ENCODE measurements around the gene ADGRD1. TPM values are rescaled to one million over a fixed set of nuclear protein-coding genes. Genes with fewer than 3 reads are reported as not detected.

Gene ADGRD1
- total RNA-seq, 1 experiment from 2014 or later = 0.05 TPM

DNA sequence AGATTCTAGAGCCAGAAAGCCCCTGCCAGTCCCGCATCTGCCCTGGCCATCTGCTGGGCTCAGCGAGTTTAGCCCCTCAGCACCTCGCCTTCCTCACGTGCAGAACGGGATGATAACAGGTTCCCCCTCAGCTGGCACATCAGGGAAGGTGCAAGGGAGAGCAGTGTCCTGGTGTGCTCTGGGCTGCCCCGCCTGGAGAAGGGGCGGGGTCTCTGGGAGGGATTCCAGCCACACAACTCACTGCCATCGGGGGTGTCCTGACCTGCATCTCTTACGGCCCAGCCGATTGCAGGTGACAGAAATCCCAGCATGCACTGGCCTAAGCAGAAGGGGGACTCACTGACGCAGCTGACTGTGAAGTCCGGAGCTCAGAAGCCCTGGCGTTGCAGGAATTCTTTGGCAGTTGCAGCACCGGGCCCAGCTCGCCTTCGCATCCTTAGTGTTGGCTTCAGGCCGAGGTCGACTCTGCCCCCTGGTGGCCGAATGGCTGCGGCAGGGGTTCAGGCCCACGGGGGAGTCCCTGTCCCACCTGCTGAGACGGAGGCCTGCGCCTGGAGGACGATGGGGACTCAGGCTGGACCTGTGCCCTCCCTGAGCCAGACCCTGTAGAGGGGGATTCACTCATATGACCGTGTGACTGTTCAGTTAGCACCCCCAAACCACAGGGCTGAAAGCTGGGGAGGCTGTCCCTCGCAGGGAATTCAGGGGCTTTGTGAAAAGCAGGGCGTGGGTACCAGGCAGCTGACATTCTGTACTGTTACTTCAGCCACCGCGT is 178.6 kb downstream of the ADGRD1 start:
- peak; percentile 72 for DNase-seq (ENCODE audit: low read depth, low spot score)
- in situ Hi-C loops (cut with HindIII; ENCODE audit: low pct_unique_long_range_greater_than_20kb, low sequenced_read_pairs) = no loop called here

DNA sequence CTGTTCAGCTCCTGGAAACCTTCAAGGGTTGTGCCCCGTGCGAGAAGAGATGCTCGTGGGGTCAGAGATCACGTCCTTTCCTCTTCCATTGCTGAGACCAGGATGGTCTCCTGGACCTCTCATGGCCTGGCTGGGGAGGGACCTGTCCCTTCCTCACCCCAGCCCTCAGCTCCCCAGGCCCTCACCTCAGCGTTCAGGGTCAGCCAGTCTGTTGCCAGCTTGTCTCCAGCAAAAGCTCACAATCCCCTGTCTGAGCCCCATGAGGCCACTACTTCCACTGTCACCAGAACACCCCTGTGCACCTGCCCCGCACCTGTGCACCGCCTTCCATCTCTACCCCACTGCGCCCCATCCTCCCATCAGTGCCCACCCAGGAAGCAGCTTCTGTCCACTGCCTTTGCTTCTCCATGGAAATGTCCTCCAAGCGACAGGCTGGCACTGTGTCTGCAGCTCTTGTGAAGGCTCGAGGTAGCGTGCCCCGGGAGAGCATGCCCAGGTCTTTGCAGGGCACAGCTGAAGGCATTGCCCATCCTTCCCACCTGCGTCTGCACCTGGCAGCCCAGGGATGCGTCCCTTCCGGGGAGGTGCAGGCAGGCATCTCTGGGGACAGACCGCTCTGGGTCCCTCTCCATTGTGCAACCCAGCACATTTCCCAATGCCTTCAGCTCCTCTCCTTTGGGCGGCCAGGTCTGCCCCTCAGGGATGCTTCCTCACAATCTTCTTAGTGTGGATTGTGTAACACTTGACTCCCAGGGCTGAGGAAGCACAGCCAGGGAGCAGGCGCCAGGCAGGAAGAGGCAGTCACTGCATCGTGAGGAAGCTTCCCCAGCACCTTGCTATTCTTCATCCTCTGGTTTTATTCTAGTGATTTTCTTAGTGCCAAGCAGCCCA is 179.6 kb downstream of the ADGRD1 start:
- in situ Hi-C loops (cut with HindIII; ENCODE audit: low pct_unique_long_range_greater_than_20kb, low sequenced_read_pairs) = no loop called here
- no peak for DNase-seq (ENCODE audit: low read depth, low spot score)

DNA sequence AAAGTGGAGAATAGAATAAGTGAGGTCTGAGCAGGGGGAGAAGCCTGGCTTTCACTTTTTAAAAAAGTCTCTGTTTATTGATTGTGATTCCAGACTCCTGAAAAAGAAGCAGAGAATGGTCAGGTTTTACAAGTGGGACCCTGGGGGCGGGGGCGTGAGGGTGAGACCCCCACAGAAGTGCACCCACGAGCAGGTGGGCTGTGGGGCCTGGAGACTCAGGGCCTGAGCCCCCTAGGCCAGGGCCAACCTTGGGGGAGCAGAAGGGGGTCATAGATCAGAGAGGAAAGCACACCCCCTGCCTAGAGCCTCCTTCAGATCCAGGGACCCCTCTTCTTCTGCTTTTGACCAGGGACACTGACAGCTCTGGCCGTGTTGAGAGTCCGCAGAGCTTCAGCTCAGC is 180.3 kb downstream of the ADGRD1 start:
- in situ Hi-C loops (cut with HindIII; ENCODE audit: low pct_unique_long_range_greater_than_20kb, low sequenced_read_pairs) = no loop called here
- DNase-seq (ENCODE audit: low read depth, low spot score) = no peak

DNA sequence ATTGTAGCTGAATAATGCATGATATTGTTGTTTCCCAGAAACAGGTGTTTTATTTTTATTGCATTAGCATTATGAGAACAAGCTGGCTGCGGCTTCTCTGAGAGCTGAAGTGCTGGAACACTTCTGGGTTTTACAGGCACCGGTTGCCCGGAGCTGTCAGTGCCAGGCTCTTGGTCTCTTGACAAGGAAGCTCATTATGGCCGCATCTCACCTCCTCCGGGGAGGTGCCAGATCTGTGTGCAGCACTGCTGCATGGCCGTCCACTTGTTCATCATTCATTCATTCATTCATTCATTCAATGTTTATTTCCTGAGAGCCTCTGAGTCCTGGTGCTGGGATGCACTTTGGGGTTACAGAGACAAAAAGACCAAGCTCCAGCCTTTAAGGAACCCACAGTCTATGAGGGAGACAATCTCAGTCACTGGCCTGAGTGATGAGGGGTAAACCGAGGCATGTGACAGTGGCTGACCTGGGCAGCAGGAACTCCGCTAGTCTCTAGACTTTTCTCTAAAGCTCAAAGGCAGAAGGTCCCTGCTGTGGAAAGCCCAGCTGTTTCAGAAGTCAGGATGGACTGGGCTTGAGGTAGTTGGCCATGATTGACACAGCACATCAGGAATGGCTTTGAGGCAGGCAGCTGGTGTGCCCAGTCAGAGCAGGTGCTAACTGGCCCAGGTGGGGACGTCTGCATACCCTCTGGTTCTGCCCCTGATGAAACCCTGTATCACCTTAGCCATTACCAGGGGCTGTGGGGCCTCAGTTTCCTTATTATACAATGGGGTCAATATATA is 181.0 kb downstream of the ADGRD1 start:
- in situ Hi-C loops (cut with HindIII; ENCODE audit: low pct_unique_long_range_greater_than_20kb, low sequenced_read_pairs) = no loop called here
- DNase-seq (ENCODE audit: low read depth, low spot score) = no peak

DNA sequence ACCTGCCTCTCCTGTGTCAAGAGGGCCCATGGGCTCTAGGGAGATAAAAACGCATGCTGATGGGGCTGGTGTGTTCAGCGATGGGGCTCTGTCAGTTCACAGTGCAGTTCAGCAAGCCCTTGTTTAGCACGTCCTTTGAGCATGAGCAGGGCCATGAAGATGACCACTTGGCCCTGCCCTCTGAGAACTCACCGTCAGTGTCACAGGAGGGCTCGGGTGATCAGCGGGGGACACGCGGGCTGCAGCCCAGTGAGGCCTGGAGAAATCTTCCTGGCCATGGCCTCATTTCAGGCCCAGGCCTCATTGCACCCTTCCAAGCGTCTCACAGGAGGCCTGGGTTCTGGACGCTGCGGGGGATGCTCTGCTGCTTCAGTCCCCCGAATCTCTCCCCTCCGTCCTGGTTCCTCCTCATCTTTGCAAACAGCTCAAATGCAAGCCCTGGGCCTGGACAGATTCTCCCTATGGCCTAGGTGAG is 181.6 kb downstream of the ADGRD1 start:
- in situ Hi-C loops (cut with HindIII; ENCODE audit: low pct_unique_long_range_greater_than_20kb, low sequenced_read_pairs) = no loop called here
- no peak for DNase-seq (ENCODE audit: low read depth, low spot score)

DNA sequence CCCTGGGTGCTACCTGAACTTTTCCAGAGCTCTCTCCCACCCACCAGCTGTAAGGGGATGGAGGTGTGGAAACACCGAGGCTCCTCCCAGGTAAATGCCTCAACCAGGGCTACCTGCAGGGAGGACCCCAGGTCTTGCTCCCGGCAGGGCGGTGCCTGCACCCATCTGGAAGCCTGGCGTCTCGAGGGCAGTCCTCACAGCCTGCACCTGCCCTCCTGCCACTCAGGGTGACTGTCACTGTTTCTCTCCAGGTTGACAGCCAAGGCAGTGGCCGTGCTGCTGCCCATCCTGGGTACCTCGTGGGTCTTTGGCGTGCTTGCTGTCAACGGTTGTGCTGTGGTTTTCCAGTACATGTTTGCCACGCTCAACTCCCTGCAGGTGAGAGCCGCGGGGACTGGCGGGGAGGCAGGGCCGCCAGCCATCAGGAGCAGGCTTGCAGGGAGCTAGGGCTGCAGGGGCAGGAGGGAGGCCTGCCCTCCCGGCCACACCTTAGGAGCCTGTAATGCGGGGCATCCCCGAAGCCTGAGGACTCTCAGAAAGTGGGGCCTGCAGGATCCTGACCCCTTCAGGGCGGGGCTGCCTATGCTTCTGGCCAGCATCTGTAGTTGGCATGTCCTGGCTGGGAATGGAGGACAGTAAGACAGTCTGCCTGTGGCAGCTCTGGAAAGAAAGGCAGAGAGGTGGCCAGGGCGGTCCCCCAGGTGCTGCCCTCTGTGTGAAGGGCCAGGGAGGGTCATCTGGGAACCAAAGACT is 182.3 kb downstream of the ADGRD1 start:
- no peak for DNase-seq (ENCODE audit: low read depth, low spot score)

DNA sequence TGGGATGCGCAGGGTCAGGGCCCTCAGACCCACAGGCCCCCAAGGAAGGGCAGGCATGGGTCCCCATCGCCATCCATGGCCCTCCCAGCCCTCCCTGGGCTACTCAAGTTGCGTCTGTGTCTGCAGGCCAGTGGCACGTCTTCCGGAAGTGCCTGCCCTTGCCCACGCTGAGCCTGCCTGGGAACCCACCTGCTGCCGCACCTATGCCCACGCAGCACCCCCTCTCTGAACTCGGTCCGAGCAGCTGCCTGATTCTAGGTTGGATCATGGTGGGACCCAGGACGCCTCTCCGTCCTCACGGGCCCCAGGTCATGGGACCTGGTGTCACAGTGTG is 182.8 kb downstream of the ADGRD1 start:
- in situ Hi-C loops (cut with HindIII; ENCODE audit: low pct_unique_long_range_greater_than_20kb, low sequenced_read_pairs) = no loop called here
- no peak for DNase-seq (ENCODE audit: low read depth, low spot score)

More for the DNA sequence above, 182.3 kb downstream of the ADGRD1 start:
- in situ Hi-C loops (cut with HindIII; ENCODE audit: low pct_unique_long_range_greater_than_20kb, low sequenced_read_pairs) = no loop called here

DNA sequence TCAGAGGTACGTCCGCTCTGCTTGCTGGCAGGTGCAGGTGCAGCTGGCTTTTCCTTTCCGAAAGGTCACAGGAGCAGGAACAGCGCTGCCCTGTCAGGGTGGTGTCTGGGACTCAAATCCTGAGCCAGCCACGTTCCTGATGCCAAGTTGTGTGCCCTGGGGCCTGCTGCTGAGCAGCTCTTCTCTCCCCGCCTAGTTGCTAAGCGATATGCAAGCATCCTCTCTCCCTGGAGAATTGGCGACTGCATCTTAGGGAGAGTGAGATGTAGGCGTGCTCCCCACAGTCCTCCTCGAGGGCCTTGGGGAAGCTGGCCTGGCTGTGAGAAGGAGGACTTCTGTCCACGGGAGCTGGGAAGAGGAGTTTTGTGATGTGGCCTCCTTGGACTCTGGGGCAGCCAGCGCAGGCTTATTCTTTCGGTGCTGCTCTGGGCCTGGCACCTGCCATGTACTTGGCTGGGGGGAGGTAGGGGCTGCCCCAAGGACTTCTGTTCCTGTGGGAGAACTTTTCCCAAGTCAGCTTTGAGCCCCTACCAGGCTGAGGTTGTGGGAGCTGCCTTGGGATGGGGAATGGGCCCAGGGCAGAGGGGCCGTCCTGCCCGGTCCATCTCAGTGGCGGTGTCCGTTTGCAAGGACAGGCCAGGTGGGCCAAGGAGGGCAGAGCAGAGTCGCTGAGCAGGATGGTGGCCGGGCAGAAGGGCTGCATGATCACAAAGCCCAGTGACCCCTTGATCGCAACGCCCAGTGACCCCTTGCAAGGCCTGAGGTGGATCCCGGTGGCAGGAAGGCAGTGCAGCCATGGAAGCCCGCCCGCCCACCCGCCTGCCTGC is 183.5 kb downstream of the ADGRD1 start:
- no peak for DNase-seq (ENCODE audit: low read depth, low spot score)

DNA sequence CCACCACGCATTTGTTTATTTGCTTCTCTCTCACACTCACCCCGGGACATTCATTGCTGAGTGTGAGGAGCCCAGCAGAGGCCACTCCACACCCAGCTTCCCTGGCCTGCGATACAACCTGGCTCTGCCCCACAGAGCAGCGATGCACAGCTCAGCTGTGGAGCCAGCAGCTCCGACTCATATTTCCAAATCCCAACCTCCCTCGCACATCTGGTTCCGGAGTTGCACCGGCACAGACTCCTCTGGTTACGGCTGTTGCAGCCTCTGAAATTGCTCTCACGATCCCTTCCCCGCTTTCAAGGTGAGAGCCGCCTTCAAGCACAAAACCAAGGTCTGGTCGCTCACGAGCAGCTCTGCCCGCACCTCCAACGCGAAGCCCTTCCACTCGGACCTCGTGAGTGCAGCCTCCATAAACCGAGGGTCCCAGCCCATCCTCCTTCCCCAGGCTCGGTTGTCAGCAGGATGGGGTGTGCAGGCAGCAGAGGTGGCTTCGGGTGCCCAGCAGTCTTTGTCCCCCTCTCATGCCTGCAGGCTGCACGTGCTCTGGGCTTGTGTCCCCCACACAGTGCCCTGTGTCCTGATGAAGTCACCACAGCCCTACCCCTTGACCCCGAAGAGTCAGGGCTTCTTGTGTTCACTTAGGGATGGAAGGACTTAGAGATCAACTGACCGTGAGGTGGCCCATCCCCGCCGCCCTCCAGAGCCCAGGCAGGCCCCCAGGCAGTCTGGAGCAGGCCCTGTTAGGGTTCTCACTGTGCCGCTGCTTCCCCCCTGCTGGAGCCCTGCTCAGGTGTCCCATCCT is 184.3 kb downstream of the ADGRD1 start:
- in situ Hi-C loops (cut with HindIII; ENCODE audit: low pct_unique_long_range_greater_than_20kb, low sequenced_read_pairs) = no loop called here
- no peak for DNase-seq (ENCODE audit: low read depth, low spot score)

More for the DNA sequence above, 183.5 kb downstream of the ADGRD1 start:
- in situ Hi-C loops (cut with HindIII; ENCODE audit: low pct_unique_long_range_greater_than_20kb, low sequenced_read_pairs) = no loop called here

DNA sequence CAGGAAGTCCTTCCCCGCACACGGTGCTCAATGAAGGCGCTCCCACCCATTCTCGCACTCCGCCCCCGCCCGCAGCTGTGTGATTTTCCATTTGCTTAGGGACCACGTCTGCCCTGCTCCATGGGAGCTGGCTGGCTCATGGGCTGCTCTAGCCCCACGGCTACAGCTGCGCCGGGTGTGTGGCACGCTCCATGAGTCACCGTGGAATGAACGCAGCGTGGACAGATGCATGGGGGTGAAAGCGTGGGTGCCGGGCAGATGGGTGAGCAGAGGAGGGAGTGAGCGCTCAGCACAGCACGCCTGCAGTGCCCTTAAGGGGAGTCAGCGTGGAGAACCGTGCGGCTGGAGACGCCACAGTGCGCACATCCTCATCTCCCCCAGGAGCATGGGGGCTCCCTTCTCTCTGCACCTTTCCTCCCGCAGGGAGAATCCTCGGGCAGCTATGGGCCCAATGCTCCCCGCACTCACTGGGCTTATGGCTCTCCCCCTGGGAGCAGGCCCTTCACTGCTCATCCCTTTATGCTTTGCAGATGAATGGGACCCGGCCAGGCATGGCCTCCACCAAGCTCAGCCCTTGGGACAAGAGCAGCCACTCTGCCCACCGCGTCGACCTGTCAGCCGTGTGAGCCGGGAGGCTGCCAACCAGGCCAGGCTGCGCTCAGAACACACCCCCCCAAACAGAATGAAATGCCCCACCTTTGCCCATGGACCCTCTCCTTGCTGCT is 185.1 kb downstream of the ADGRD1 start:
- DNase-seq (ENCODE audit: low read depth, low spot score) = no peak
- in situ Hi-C loops (cut with HindIII; ENCODE audit: low pct_unique_long_range_greater_than_20kb, low sequenced_read_pairs) = no loop called here

DNA sequence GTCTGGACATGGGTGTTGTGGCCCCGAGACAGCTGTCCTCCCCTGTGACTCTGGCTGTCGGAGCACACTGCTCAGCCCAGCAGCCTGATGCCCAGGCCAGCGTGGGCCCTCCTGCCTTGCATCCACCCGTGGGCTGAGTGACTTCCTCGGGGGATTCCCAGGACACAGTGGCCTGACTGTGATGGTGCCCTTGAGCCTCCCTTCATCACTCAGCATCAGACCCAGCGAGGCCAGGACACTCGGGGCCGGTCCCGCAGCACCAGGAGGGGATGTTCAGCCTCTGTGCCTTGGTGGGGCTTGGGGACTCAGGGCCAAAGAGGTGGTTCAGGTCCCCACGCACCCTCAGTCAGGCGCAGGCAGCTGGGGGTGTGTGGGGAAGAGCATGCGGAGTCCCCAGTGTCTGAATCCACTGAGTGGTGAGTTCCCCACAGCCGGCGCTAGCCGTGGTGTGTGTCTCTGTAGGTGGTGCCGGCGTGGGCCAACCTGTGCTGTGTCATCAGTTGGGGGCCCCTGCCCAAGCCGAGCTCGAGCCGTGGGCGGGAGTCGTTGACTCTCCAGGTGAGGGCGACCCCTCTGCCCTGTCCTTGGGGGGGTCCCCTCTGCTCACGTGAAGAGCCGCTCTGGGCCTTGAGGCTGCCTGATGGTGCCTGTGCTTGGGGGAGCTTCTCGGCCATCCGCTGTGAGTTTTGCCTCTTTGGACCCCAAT is 185.8 kb downstream of the ADGRD1 start:
- in situ Hi-C loops (cut with HindIII; ENCODE audit: low pct_unique_long_range_greater_than_20kb, low sequenced_read_pairs) = no loop called here
- DNase-seq (ENCODE audit: low read depth, low spot score) = no peak

DNA sequence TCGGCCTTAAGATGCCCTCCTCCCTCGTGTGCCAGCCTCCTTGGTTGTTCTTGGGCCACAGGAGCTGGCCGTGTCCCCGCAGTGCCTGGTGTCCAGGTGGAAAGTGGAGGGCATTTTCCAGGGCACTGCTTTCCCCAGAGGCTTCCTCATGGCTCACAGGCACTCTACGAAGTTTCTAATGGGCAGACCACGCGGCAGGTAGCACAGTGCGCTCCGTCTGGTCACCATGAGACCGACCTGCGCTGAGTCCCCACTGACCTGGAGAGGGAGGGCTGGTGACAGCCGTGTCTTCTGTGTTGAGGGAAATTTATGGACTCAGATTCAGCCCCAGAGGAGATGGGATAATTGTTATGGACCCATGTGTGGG is 186.3 kb downstream of the ADGRD1 start:
- in situ Hi-C loops (cut with HindIII; ENCODE audit: low pct_unique_long_range_greater_than_20kb, low sequenced_read_pairs) = no loop called here
- DNase-seq (ENCODE audit: low read depth, low spot score) = no peak

DNA sequence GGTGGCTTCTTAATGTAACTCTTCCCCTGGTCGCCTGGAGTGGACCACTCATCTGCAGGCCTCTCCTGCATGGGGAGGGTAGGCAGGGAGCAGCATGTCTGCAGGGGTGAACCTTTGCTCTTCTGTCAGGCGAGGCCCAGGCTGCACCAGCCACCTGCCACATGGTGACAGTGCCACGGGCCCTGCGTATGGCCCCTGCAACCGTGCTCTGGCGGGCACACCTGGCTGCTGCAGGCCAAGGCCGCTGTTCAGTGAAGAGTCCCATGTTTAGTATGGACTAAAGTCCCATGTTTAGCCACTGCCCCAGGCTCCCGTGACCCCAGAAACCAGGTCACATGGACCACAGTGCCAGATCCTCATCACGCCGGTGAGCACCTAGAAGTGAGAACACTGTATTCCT is 187.0 kb downstream of the ADGRD1 start:
- in situ Hi-C loops (cut with HindIII; ENCODE audit: low pct_unique_long_range_greater_than_20kb, low sequenced_read_pairs) = no loop called here
- no peak for DNase-seq (ENCODE audit: low read depth, low spot score)

DNA sequence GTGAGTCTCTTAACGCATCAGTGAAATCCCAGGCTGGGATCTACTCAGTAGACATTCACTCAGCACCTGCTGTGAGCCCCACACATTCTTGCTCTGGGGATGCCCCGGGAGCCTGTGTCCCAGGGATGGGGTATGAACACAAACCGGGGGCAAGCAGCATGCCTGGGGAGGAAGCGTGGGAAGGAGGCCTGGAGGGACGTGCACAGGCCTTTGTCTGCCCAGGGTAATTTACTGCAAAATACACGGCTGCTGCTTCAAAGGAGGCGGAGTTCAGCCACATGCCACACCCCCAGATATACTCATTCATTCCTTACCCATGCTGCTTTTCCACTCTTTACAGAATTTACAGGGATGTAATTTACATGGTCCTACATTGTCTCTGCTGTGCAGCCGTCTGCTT is 187.8 kb downstream of the ADGRD1 start:
- in situ Hi-C loops (cut with HindIII; ENCODE audit: low pct_unique_long_range_greater_than_20kb, low sequenced_read_pairs) = no loop called here
- no peak for DNase-seq (ENCODE audit: low read depth, low spot score)
